Liver (tissue), 9 donors: Measurements from ENCODE around the gene ERCC6L2. TPM values are rescaled to one million over a fixed set of nuclear protein-coding genes. Genes with fewer than 3 reads are reported as not detected.

Experiments used
- DNase-seq: peaks from one replicate; pipeline ENCODE4 v3.0.0-alpha.2; 2017; ENCODE audit warnings: low spot score
- H3K27ac ChIP-seq, 2 donors: one replicate each; pipeline ENCODE4 v1.7.0; 2013; ENCODE audit warnings: inconsistent platforms in 2 of 2, low read length in 2 of 2, control low read depth in 1 of 2, low read depth in 1 of 2, mild to moderate bottlenecking in 1 of 2
- H3K27me3 ChIP-seq, 4 donors: one replicate each; pipeline versions ENCODE4 v1.6.1 to v1.7.0; 2013; ENCODE audit warnings: low read length in 3 of 4, inconsistent platforms in 1 of 4, mild to moderate bottlenecking in 1 of 4, moderate library complexity in 1 of 4; ENCODE audit not compliant: control insufficient read depth in 4 of 4, insufficient read depth in 4 of 4
- H3K36me3 ChIP-seq, 4 donors: one replicate each; pipeline versions ENCODE4 v1.6.1 to v1.7.0; 2013; ENCODE audit warnings: low read length in 3 of 4, mild to moderate bottlenecking in 3 of 4, low read depth in 1 of 4, moderate library complexity in 1 of 4; ENCODE audit not compliant: control insufficient read depth in 4 of 4, insufficient read depth in 3 of 4
- H3K4me1 ChIP-seq, 4 donors: one replicate each; pipeline versions ENCODE4 v1.6.1 to v1.7.0; 2013; ENCODE audit warnings: low read length in 3 of 4, mild to moderate bottlenecking in 3 of 4, moderate library complexity in 1 of 4; ENCODE audit not compliant: control insufficient read depth in 4 of 4, insufficient read depth in 4 of 4
- H3K4me3 ChIP-seq, 3 donors: one replicate each; pipeline versions ENCODE4 v1.6.1 to v1.7.0; 2013; ENCODE audit warnings: low read length in 3 of 3, control low read depth in 1 of 3, low read depth in 1 of 3, mild to moderate bottlenecking in 1 of 3
- H3K9ac ChIP-seq, 2 donors: one replicate each; pipeline ENCODE4 v1.7.0; 2013; ENCODE audit warnings: low read length in 2 of 2, mild to moderate bottlenecking in 2 of 2, moderate library complexity in 2 of 2, control low read depth in 1 of 2, low read depth in 1 of 2
- H3K9me3 ChIP-seq, 4 donors: one replicate each; pipeline versions ENCODE4 v1.6.1 to v1.7.0; 2013; ENCODE audit warnings: low read length in 3 of 4; ENCODE audit not compliant: control insufficient read depth in 4 of 4
- GABPA ChIP-seq, 2 donors: IDR thresholded peaks in 1 of 2; conservative IDR thresholded peaks in 1 of 2; 2 replicates each; pipeline ENCODE4 v1.6.1; 2016; ENCODE audit warnings: antibody characterized with exemption in 2 of 2, mild to moderate bottlenecking in 1 of 2, moderate library complexity in 1 of 2
- HNF4G ChIP-seq: IDR thresholded peaks from 2 replicates; pipeline ENCODE4 v1.6.1; 2016; ENCODE audit warnings: antibody characterized with exemption
- JUND ChIP-seq, 2 donors: IDR thresholded peaks; 2 replicates each; pipeline ENCODE4 v1.6.1; 2016; ENCODE audit warnings: antibody characterized with exemption in 2 of 2
- NR2F2 ChIP-seq: IDR thresholded peaks from 2 replicates; pipeline ENCODE4 v1.6.1; 2016; ENCODE audit warnings: antibody characterized with exemption
- RAD21 ChIP-seq, 2 donors: IDR thresholded peaks; 2 replicates each; pipeline ENCODE4 v1.6.1; 2016; ENCODE audit warnings: antibody characterized with exemption in 2 of 2, mild to moderate bottlenecking in 2 of 2
- RXRA ChIP-seq, 2 donors: IDR thresholded peaks; 2 replicates each; pipeline ENCODE4 v1.6.1; 2017 to 2018; ENCODE audit warnings: antibody characterized with exemption in 2 of 2, mild to moderate bottlenecking in 1 of 2
- SP1 ChIP-seq: IDR thresholded peaks from 2 replicates; pipeline ENCODE4 v1.6.1; 2018; ENCODE audit warnings: antibody characterized with exemption, mild to moderate bottlenecking
- YY1 ChIP-seq: IDR thresholded peaks from 2 replicates; pipeline ENCODE4 v1.6.1; 2016; ENCODE audit warnings: antibody characterized with exemption, mild to moderate bottlenecking
- ZBTB33 ChIP-seq: IDR thresholded peaks from 2 replicates; pipeline ENCODE4 v1.6.1; 2016; ENCODE audit warnings: antibody characterized with exemption
- WGBS: extraction: QIAGEN DNeasy Blood & Tissue Kit; methylation state at CpG from one replicate; pipeline ENCODE4 v1.1.7; 2013; 5-methylcytosine and 5-hydroxymethylcytosine counted together
- polyA plus RNA-seq, 2 donors: library from polyadenylated mRNA; stranded (reverse) in 1 of 2; unstranded in 1 of 2; fragments of 200-250 nt in 1 of 2; fragments of >200 nt in 1 of 2; fragmentation: Nextera tagmentation in 1 of 2; extraction: Ambion mirVana in 1 of 2; gene quantifications; one replicate each; pipeline versions ENCODE4 v1.2.1 to v1.2.3, GENCODE V29; 2013 to 2015
- total RNA-seq, 2 donors: library from RNA; depleted of rRNA; stranded (reverse); fragments of >200 nt; gene quantifications; one replicate each; pipeline ENCODE4 v1.2.3, GENCODE V29; 2014
- TF ChIP-seq, protein P1 (sequence below): IDR thresholded peaks from 2 replicates; pipeline ENCODE4 v1.6.1; 2016; ENCODE audit warnings: antibody characterized with exemption, mild to moderate bottlenecking
- donor health status: healthy.
- donor health status: healthy.
- donor health status: healthy.
- donor health status: healthy.
- donor health status: healthy.

The ERCC6L2 gene
- total and polyA plus RNA-seq, 4 donors = 4.7 to 46.0 (median 22.0) TPM

DNA sequence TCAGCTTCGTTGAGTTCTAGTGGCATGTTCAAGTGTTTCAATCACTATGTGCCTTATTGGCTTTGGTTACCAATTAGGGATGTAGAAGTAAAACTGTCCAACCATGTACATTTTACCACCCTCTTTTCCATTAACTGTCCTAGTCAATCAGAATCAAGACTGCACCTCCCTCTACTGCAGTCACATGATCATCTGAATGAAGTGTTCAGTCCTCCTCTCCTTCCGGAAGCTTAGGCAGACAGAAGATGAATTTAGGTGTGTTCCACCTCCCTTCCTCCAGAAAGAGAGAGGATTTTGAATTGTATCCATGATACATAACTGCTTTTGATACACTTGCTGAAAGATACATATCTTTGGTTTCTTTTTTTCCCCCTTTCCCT, 133.7 kb downstream of the ERCC6L2 start:
- H3K4me3 ChIP-seq = peak overlapping the region in 1 of 3 donors; percentile 8
- peak overlapping the region; percentile 47 to 72 for H3K27ac ChIP-seq
- TF ChIP-seq HNF4G (no peak), GABPA (IDR thresholded peaks at IDR 0.05 in 1 of 2, conservative IDR thresholded peaks at IDR 0.05 in 1 of 2) (no peak), ZBTB33 (no peak), NR2F2 (no peak)
- TF ChIP-seq, protein P1, sequence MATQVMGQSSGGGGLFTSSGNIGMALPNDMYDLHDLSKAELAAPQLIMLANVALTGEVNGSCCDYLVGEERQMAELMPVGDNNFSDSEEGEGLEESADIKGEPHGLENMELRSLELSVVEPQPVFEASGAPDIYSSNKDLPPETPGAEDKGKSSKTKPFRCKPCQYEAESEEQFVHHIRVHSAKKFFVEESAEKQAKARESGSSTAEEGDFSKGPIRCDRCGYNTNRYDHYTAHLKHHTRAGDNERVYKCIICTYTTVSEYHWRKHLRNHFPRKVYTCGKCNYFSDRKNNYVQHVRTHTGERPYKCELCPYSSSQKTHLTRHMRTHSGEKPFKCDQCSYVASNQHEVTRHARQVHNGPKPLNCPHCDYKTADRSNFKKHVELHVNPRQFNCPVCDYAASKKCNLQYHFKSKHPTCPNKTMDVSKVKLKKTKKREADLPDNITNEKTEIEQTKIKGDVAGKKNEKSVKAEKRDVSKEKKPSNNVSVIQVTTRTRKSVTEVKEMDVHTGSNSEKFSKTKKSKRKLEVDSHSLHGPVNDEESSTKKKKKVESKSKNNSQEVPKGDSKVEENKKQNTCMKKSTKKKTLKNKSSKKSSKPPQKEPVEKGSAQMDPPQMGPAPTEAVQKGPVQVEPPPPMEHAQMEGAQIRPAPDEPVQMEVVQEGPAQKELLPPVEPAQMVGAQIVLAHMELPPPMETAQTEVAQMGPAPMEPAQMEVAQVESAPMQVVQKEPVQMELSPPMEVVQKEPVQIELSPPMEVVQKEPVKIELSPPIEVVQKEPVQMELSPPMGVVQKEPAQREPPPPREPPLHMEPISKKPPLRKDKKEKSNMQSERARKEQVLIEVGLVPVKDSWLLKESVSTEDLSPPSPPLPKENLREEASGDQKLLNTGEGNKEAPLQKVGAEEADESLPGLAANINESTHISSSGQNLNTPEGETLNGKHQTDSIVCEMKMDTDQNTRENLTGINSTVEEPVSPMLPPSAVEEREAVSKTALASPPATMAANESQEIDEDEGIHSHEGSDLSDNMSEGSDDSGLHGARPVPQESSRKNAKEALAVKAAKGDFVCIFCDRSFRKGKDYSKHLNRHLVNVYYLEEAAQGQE = no peak
- no peaks in the 10 kb centered on the region for H3K27me3 ChIP-seq
- peaks cover 0 to 28% (median 22%) of the 10 kb centered on the region in 4 donors for H3K4me1 ChIP-seq
- no peak for DNase-seq
- no peaks in the 10 kb centered on the region for H3K9me3 ChIP-seq
- WGBS = 50% methylated on average over 2 of the region's 2 CpGs
- peaks cover 0 to 12% (median 2%) of the 10 kb centered on the region in 4 donors for H3K36me3 ChIP-seq
- no peak overlapping the region for H3K9ac ChIP-seq

DNA sequence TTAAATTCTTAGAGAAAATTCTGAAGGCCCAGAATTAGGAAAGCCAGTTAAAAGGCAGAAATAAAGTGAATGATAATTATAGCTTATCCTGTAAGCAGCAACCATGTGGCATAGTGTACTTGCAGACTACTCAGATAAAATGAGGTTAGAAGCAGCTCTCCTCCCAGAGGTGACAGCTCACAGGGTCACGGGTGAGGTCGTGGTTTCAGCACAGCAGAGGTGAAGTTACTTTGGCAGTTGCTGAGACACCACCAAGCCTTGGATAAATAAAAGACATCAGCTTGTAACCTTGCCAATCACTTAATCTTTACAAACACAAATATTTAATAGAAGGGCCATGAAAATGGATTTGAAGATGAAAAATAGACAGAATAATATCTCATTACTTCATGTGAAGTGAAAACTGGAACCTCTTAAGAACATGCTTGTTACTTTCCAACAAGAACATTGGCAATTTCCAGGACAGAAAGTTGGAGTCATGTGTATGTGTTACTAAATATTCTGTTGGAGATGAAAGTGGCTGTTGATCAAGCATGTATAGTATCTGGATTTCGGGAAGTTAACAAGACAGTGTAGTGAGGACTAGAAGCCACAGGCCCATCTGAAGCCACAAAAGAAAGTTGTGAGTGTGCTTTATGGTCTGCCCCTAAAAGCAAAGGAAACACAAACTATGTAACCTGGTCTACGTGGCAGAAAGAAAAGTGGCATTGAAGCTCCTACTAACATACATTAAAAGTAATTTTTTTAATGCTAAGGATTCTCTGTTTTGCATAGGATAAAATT, 134.4 kb downstream of the ERCC6L2 start:
- Histone ChIP-seq H3K27me3 (no peaks in the 10 kb centered on the region), H3K4me3 (no peak overlapping the region), H3K9ac (no peak overlapping the region), H3K9me3 (no peaks in the 10 kb centered on the region), H3K27ac (peak overlapping the region; percentile 47 to 72), H3K36me3 (peaks cover 0 to 12% (median 4%) of the 10 kb centered on the region in 4 donors), H3K4me1 (peaks cover 0 to 28% (median 22%) of the 10 kb centered on the region in 4 donors)
- WGBS = 52% methylated on average over 4 of the region's 4 CpGs
- DNase-seq = no peak
- TF ChIP-seq RXRA (IDR thresholded peaks at IDR 0.05) (peak; percentile 46 to 71), RAD21 (IDR thresholded peaks at IDR 0.05) (no peak), YY1 (no peak), SP1 (no peak), JUND (IDR thresholded peaks at IDR 0.05) (peak in 1 of 2 donors; percentile 21)
- TF ChIP-seq, protein P1 = no peak
